Measurements from ENCODE around the gene MTHFSD. TPM values are rescaled to one million over a fixed set of nuclear protein-coding genes. Genes with fewer than 3 reads are reported as not detected.

The MTHFSD gene
- total RNA-seq, 1 experiment from 2014 or later: 10.1 TPM

DNA sequence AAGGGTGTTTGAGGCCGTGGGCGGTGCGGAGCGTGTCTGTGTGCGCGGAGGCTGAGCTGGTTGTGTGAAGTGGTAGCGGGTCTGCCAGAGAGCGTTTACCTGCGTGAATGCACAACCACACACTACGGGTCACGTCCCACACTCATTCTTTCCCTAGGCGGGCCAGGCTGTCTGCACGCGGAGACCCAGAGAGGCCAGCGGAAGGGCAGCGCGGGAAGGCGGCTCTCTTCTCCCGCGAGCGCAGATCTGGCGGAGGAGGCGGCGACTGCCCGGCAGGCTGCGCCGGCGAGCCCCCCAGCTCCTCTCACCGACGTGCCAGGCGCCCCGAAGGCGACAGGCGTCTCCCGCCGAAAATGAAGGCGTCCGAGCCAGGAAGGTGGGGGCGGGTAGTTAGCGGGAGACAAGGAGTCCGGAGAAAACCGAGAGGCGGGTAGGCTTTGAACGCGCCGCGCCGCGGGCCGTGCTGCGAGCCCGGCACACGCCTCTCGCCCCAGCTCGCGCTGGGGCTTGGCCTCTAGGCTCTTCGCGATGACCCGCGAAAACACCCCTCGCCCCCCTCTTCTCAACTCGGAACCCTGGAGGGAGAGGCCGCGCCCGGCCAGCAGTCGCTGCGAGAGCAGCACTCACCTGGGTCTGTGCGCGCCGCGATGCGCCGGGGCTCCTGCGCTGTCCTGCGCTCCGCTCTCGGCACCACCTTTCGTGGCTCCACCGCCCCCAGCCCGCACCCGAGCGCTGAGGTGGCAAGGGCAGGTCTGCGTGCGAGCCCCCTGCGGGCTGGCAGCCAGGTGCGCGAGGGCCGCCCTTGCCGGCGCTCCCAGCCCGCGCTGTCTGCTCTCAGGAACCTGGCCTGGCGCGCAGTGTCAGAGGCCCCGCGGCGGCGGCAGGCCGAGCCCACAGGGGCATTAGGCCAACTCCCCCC, 46.7 kb downstream of the MTHFSD start:
- DNase-seq (ENCODE audit: low spot score): no peak
- in situ Hi-C loops (cut with HindIII; ENCODE audit: low sequenced_read_pairs): no loop called here

DNA sequence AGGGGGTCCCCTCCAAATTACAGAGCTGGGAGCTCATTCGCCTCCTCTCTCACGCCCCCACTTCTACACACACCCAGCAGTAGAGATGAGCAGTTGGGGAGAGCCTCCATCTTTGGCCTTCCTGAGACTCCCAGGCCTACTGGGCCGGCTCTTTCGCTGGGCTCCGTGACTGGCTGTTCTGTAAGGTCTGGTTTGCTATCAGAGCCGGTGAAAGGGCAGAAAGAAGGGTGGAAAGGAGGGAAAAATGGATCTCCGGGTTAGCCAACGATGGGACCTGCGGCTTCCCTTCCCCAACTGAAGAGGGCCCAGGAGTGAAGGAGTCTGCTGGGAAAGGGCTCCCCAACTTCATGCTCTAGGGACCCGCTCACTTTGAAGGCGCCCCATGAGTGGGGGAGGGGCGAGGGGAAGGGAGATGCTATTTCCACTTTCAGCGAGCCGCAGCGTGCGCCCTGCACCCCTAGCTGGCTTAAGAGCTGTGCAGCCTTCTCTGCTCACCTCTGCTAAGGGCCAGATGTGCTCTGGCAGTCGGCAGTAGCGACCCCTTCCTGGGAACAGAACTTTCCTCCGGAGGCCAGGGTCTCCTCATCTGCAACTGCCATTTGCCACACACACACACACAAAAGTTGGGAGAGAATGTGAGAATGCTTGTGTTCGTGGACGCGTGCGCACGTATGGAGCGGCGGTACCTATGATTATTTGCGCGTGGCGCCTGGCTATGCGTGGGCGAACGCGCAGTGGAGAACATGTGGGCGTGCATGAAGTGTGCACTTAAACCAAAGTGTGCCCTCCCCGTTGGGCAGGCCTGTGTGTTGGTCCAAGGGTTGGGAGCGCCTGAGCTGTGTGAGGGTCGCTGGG, 47.6 kb downstream of the MTHFSD start:
- no peak for DNase-seq (ENCODE audit: low spot score)
- in situ Hi-C loops (cut with HindIII; ENCODE audit: low sequenced_read_pairs): no loop called here

- in situ Hi-C loops (cut with HindIII; ENCODE audit: low sequenced_read_pairs): no loop called here
- DNase-seq (ENCODE audit: low spot score): no peak
These were observed 48.9 kb downstream of the MTHFSD start for GRCh38 chr16:86505899-86506864.

DNA sequence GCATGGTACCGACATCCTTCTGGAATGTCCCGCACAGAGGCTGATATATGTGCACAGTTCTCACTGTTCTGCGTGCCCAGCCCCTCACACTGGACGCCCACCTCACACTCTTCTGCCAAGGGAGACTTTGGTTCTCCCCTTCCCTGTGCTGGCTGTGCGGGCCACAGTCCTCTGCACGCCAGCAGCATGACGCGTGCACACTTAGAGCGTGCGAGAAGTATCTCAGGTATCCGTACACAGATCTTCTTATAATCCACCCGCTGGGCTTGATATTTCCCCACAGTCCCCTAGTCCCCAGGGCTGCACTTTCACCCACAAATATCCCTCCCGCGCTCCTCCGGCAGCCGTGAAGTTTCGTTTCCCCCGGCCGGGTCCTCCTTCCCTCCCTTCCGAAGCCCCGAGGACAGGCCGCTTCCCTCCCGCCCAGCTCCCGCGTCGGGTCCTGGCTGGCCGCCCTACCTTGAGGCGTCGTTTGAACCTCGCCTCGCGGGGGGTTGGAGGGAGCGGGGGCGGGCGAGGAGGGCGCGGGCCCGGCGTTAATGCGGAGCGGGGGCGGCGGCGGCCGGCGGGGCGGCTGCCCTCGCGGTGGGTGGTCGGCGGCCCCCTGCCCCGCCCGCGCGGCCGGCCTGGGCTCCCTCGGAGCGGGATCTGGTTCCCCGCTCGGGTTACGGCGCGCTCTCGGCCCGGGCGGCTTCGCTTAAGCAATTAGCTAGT, 49.7 kb downstream of the MTHFSD start:
- DNase-seq (ENCODE audit: low spot score): no peak
- in situ Hi-C loops (cut with HindIII; ENCODE audit: low sequenced_read_pairs): no loop called here

DNA sequence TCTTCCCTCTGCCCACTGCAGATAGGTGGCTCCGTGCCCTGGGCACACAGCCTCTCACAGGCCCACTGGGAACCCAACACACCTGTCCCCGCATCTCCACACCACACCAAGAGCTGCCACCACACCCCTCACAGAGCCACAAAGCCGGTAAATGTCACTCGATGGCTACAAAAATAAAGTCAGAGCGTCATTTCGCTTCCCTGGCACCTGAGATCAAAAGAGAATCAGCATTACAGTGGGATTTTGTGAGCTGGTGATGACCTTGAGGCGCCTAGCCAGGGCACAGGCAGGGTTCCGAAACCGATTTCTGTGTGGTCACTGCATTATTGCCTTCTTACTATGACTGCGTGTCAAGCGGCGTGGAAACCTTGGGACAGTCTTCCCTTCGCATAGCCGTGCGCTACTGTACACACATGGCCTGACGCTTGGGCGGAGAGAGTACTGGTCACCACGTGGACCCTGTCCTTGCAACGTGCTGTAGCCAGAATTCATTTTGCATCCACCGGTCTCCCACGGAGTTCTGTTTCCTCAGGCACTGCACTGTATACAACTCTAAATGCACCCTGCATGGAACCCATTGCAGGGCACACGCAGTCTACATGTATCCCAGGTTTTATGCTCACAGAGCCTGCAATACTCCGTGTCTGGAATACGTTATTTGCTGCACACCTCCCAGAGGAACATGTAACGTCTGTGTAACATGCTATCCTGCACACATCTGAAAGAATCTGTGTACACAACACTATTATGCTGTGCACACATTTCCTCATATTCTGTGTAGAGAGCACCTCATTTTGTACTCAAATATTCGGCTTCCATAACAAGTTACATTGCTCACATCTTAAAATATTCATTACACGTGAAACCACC, 50.5 kb downstream of the MTHFSD start:
- DNase-seq (ENCODE audit: low spot score): no peak
- in situ Hi-C loops (cut with HindIII; ENCODE audit: low sequenced_read_pairs): no loop called here

DNA sequence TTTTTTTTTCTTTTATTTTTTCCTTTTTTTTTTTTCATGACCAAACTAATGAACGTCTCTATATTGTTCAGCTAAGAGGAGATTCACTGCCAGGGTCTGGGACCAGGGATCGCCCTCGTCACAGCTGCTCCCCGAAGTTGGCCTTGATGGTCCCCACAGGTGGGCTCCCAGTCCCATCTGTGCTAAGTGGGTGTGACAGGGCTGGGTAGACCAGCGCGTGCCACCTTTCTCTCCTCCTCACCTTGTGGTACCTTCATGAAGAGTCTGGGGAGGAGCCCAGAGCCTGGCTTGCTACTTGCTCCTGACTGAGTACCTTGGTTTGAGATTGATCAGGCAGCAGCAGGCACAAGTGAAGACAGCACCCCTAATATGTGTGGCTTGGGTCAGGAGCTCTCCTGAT, 51.2 kb downstream of the MTHFSD start:
- in situ Hi-C loops (cut with HindIII; ENCODE audit: low sequenced_read_pairs): no loop called here
- no peak for DNase-seq (ENCODE audit: low spot score)

DNA sequence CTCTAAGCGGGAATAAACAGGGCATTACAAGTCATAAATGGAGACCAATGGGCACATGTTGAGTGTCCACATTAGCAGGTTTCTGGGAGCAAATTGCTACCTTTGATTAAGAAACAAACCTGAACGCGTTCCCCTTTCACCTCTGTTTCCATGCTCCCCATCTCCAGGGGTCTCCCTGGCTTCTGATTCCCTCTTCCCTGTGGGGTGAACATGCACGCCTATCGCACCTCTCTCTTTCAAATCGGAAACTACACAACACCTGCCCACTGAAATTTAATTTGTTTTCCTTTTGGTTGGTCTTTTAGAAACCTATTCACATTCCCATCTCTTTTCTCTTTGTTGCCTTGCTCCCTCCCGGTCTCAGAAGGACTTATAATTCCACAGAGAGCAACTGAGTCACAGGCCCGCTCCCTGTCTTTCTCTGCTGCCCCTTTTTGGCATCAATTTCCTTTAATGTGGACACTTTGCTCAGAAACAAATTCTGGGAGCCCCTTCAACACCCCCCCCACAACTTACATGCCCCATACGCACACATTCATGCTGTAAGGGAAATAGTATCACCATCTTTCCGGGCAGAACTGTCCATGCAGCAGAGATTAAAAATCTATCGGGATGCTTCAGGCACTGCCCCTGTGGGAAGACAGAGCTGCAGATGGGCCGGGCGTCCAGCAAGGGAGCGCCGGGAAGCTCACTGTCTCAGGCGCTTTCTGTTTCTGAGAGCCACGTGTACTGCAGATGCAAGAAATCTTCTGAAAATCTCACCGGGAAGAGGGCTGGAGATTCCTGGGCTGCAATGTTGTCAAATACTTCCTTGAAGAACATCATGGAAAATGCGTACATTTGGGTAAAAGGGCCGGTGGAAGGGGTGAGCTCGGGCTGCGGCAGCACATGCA, 51.9 kb downstream of the MTHFSD start:
- in situ Hi-C loops (cut with HindIII; ENCODE audit: low sequenced_read_pairs): no loop called here

GRCh38 chr16:86501989-86502855, 52.8 kb downstream of the MTHFSD start:
- in situ Hi-C loops (cut with HindIII; ENCODE audit: low sequenced_read_pairs): no loop called here
- no peak for DNase-seq (ENCODE audit: low spot score)

More for the DNA sequence above, 51.9 kb downstream of the MTHFSD start:
- no peak for DNase-seq (ENCODE audit: low spot score)

DNA sequence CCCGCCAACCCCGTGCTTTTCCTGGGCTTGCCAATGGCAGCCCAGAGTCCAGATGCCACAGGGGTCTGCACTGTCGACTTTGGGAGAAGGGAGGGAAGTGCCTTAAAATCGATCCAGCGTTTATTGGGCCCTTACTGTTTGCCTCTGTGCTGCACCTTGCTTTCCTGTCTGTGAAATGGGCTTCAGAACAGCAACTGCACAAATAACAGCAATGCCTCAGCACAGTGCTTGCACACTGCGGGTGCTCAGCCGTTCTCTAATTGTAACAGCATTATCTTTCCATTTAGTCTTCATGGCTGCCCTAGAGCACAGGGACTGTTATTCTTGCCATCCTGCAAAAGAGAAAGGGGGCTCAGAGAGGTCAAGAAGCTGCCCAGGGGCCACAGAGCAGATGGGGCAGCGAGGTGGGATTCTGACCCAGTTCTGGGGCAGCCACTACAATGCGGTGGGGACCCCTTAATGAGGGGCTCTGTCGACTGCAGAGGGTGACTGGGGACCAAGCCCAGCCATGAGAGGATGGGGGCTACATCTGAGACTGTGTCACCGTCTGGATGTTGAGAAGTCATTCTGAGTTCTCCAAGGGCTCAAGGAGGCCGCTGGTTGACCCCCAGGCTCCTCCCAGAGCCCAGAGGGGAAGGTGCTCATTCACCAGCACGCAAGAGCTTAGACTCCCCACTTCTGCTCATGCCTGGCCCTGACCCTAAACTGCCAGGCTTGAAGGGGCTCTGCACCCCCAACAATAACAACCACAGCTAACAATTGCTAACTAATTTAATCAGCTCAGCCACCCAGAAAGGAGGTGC, 54.1 kb downstream of the MTHFSD start:
- no peak for DNase-seq (ENCODE audit: low spot score)
- in situ Hi-C loops (cut with HindIII; ENCODE audit: low sequenced_read_pairs): no loop called here

GRCh38 chr16:86499889-86500707, 54.9 kb downstream of the MTHFSD start:
- in situ Hi-C loops (cut with HindIII; ENCODE audit: low sequenced_read_pairs): no loop called here
- no peak for DNase-seq (ENCODE audit: low spot score)

DNA sequence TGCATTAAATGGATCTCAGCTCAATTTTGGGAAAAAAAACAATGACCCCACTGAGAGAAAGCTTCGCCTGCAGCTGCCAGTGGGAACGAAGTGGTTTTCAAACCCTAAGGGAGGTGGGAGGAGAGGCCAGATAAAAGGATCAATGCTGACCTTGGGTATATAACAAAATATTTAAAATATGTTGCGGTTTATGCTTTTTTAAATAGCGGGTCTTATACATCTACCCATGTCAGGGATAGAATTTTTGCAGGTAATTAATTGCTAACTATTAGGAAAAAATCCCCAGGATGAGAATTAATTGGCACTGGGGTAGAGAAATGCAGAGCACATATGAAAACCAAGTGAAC, 55.6 kb downstream of the MTHFSD start:
- no peak for DNase-seq (ENCODE audit: low spot score)
- in situ Hi-C loops (cut with HindIII; ENCODE audit: low sequenced_read_pairs): no loop called here

- no peak for DNase-seq (ENCODE audit: low spot score)
- in situ Hi-C loops (cut with HindIII; ENCODE audit: low sequenced_read_pairs): no loop called here
These were observed 56.2 kb downstream of the MTHFSD start for GRCh38 chr16:86498671-86499439.

- DNase-seq (ENCODE audit: low spot score): no peak
- in situ Hi-C loops (cut with HindIII; ENCODE audit: low sequenced_read_pairs): no loop called here
These were observed 56.8 kb downstream of the MTHFSD start for GRCh38 chr16:86498155-86498670.

Data from G401 (cell line).